GM21526 (cell line): ENCODE measurements around the gene RNF175.

ENCODE experiments used
- ATAC-seq: cut with Tn5 transposase; IDR thresholded peaks from one replicate; pipeline ENCODE4 v1.9.1; 2021; ENCODE audit warnings: moderate library complexity; ENCODE audit not compliant: unreplicated experiment, low FRiP score

Gene RNF175

DNA sequence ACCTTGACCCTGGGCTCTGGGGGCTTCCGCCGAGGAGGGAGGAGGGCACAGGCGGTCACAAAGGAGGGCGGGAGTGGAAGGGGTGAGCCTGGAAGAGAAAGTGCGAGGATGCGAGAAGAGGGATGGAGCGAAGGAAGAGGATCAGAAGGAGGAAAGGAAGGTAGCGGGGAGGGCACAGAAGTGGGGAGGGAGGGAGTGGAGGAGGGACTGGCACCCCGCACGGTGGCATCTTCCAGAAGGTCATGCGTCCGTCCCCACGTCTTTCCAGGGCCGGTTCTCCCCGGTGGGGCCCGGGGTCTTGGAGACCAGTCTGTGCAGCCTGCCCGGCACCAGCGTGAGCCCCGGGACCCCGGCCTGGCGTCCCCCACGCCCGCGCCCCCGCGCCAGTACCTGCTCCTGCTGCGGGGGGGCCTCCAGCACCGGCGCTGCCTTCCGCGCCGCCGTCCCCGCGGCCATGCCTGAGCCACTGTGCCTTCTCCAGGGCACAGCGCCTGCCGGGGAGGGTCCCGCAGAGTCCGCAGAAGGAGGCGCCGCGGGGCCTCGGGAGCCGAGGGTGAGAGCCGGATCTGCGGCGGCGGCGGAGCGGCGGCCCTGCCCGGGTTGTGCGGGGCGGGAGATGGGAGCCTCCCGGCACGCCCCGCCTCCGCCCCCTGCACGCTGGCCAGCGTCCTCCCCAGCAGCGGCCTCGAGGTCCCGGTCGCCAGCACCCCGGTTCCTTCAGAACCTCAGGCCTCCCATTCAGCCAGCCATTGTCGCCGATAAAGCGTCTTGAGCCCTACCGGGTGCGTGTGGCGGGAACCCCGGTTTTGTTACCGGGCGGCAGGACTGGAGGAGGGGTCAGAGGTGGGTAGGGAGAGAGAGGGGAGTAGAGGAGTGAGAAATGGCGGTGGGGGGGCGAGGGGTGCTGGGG, at the start of gene RNF175:
TSS of gene RNF175 (minus strand) at position 618 of the 910 bp plus-strand sequence. CDS start at position 456, 162 bp downstream.
- no peak for ATAC-seq

DNA sequence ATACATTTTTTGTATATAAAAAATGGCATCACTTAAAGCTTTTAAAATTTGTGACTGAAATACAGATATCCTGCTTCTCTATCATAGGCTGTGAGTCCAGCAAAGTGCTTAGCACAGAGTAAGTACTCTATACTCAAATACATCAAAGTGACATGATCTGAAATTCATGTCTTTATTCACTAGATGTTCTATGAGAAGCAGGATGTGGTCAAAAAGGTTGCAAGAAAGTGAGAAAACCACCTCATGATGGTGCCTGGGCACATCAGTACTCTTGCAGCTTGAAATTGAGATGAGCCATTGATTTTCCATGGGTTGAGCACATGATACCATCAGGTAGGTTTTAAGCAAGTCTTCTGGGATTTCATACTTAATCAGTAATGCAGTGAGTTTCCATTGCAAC, 49.5 kb upstream of the RNF175 start:
- ATAC-seq = no peak

DNA sequence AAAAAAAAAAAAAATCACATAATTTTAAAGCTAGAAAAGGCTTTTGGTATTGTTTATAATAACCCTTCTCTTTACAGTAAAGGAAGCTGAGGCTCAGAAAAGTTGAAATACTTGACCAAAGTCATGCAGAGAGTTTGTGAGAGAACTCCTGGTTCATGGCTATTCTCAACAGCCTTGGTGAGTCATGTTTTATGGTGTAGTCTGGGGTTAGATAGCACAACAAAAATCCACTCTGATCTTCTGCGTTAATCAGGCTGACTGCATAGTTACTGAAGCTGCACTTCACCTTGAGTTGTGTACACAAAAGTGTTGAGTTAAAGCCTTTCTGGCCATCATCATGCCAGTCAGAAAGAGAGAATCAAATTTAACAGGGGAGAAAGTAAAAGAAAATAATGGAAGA, 48.4 kb upstream of the RNF175 start:
- ATAC-seq = no peak

DNA sequence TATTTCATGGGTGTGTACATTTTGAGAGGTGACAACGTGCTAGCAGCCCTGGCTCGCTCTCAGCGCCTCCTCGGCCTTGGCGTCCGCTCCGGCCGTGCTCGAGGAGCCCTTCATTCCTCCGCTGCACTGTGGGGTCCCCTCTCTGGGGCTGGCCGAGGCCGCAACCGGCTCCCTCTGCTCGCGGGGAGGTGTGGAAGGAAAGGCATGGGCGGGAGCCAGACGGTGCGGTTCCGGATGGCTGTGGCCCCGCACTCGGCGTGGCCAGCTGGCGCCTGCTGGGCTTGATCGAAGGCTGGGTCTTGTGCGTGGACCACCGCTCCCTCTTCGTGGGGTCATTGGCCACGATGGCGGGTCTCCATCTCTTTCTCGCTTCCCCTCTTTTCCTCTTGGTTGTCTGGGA, 46.2 kb upstream of the RNF175 start:
- ATAC-seq = no peak

DNA sequence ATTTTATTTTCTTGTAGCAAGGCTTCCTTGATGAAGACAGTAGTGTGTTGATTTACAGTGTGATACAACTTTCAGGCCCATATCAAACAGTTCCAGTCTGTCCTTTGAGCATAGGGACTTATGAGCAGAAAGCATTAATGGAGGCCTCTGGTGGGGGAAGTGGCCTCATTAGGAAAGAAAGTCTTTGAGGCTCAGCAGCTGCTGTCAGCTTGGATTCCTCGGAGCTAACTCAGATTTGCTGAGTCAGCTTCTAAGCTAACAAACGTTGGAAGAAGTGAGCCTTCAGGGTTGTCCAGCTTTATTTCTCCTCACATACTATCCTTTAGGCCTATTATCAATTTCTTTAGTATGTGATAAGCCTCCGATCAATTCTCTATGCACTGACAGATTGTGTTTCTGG, 44.9 kb upstream of the RNF175 start:
- ATAC-seq = no peak

DNA sequence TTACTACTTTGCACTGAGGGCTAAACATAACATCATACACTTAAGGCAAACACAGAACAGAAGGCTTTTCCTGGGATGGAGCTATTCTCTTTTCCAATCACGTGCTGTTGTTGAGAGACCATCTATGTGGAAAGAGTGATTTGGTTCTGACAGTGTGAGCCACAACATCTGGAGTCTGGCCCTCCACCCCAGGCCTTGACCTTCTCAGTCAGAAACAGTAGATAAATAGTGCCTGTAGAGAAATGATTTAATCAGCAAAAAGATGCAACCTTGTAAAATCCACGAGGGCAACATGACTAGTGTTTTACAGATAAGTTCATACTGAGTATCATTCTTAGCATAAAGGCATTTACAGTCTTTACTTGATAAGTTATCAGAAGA, 39.9 kb upstream of the RNF175 start:
- ATAC-seq = no peak

DNA sequence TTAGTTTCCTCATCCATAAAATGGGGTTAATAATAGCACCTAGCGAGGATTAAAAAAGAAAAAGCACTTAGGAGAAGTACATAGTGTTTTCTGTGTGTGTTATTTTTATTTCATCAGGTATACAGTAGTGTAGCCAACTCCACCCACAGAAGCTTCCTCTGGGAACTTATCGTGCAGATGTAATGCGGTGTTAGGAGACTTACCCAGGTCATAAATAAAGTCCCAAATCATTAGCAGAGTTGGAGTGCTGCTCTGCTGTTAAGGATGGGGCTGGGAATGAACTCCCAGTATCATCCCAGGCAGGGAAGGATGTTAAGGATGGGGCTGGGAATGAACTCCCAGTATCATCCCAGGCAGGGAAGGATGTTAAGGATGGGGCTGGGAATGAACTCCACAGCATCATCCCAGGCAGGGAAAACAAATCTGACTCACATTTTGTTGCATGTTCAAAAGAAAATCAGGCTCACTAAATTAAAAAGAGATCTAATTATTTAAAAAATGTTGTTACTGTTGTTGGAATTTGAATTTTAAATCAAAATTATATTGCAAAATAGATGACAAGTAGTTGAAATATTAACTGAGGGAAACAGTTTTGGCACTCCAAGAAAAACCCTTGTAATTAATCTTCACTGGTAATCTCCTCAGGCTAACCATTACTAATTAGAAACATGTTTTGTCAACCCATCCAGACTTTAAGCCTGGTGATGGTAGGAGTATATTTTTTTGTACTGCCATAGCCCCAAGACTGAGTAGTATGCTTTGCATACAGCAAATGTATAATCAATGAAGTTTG, 39.3 kb upstream of the RNF175 start:
- ATAC-seq = no peak

DNA sequence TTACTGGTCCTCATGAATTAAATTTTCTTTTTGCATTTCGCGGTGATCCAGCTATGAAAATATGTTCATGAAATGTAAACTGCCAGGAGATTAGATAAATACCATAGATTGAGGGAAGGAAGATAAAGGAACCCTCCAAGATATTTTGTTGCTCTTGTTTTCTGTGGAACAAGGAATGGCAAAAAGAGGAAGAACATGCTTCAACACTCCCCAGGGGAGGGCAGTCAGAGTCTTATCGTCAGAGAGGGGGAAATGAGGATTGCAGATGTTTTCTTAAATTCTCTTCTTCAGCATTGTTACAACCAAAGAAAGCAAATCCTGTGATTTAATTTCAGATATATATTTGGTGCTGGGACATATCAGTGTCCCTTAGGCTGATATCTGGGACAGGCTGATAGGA, 38.6 kb upstream of the RNF175 start:
- no peak for ATAC-seq

DNA sequence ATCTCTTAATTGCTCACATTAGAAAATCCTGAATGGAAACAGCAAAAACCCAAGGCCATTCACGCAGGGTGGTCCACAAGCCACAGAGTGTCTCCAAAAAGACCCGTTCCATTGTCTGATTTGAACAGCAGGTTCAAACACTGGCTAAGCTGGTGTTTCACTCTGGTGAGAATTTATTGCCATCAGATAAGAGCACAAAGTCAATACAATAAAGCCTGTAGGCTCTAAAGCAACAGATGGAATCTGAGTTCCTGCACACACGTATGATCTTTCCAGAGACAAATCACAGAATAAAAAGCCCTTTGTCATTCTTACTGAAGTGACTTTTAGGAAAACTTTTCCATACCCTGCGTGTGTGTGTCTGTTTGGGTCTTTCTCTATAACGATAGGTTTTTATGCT, 34.2 kb upstream of the RNF175 start:
- no peak for ATAC-seq

DNA sequence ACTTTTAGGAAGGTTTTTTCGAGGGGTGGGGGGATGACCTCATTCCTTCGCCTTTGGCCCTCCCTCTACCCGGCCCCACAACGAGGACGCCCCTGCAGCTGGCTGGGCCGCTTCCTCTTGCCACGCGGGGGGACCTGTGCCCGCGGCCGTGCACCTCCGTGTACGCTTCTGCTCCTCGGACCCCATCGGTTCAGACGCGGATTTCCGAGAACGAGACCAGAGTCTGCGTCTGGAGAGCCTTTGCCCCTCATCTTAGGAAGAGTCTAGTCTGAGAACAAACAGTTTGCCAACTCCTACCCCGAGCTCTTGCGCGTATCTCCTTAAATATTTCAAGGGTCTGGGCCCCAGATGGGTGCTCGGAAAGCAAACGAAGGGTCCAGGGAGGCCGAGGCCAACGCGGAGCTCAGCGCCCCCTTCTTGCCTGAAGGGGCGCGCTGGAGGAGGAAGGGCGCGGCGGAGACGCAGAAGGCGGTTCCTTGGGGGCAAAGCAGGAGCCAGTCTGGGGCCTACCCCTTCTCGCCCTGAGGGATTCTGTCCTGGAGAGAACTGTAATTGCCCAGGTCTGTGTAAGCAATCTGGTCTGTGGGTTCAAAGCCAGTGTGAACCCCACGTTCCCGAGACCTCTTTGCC, 32.9 kb upstream of the RNF175 start:
- no peak for ATAC-seq

DNA sequence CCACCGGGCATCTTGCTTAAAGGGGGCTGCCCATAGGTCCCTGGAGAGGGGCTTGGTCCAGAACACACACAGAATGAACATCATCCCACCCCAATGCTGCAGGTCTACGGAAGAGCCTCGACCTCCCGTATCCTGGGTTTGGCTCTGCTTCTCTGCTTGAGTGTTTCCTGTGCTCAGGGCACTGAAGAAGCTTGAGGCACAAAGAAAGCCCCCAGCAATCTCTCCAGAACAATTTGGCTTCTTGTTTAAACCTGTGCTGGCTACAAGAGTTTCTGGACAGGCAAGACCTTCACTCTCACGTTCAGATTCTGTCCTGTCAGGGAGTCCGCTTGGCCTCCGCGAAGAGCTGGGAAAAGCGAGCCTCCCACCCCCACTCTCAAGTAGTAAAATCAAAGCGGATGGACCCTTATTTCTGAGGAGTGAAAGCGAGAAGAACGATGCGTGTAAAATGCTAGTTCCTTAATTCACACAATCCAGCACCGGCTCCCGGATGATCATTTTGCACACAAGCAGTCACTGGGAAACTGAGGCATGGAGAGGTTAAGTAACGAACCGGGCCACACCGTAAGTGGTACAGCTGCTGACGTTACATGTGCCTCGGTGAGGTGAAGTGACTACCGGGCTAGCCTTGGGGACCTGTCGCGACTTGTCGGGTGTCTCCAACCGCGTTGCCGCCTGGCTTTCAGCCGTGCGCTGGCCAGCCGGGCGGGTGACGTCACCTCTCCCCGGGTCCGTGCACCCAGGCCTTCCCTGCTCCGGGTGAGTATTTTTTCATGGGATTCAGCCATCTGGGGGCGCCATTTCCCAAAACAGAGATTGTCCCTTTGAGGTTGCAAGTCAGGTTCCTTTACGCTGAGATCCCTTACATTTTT, 32.2 kb upstream of the RNF175 start:
- ATAC-seq = no peak

DNA sequence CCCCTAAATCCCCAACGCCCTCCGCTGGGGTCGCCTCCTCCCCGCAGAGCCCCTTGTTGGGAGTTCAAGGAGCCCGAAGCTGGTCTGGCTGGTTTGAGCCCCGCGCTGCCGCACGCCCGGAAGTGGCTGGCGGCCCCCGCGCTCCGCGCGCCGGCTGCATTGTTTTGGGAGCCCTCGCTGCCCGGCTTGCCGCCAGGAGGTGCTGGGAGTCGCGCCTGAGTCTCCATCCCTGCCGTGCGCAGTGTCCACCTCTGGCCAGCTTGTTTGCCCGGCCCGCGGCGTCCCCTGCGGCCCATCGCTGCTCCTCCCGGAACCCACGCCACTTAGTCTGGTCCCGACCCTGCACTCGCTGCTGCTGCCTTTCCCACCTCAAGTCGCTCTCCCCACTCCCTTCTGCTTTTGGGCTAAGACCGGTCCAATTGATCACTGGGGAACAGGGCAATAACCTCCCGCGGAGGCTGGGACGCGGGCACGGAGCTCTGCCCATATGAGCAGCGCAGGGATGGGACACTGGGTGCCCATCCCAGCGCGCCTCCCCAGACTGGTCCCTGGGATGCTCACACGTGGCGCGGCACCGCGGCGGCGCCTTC, 31.2 kb upstream of the RNF175 start:
- ATAC-seq = no peak

DNA sequence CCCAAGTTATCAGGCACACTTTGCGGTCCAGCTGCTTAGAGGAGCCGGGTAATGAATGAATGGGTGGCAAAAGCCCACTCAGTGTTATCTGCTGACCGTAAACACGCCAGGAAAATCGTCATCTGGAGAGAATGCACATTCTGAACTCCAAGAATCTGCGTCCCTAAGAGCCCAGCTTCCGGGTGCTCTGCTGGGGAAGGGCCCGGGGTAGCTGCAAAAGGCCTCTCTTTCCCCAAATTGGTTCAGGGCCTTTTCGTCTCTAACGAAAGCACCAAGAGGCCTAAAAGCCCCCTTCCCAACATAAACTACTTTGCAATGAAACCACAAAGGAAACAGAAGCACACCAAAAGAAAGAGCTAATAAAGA, 30.7 kb upstream of the RNF175 start:
- no peak for ATAC-seq

DNA sequence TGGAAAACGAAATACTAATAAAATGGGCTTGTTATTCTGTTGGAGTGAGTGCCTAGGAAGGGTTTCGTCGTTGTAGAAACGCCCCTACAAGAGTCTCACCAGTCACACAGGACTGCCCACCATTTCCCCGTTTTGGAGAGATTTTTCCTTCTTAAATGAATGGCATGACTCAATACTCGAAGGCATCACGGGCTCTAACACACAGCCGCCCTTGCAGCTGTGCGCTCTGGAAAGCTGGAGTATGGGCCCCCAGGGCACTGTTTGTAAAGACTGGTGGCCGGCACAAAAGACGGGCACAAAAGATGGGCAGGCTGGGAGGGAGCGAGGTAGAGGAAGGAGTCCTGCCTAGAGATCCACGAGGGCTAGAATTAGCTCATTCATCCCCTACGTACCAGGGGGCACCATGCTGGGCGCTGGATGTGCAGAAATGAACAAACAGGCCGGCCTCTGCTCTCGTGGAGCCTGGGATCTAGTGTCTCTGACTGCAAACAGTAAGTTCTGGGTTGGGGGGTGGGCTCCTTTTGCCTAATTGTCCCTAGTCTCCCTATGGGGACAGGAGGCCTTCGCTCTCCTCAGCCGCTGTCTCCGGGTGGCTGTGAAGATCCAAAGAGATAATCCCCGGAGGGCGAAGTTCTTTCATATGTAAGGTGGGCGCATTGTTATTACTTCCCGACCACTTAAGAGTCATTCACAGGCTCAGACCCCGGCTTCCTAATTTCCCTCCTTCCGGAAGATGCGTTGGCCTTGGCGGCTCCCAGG, 30.1 kb upstream of the RNF175 start:
- no peak for ATAC-seq

DNA sequence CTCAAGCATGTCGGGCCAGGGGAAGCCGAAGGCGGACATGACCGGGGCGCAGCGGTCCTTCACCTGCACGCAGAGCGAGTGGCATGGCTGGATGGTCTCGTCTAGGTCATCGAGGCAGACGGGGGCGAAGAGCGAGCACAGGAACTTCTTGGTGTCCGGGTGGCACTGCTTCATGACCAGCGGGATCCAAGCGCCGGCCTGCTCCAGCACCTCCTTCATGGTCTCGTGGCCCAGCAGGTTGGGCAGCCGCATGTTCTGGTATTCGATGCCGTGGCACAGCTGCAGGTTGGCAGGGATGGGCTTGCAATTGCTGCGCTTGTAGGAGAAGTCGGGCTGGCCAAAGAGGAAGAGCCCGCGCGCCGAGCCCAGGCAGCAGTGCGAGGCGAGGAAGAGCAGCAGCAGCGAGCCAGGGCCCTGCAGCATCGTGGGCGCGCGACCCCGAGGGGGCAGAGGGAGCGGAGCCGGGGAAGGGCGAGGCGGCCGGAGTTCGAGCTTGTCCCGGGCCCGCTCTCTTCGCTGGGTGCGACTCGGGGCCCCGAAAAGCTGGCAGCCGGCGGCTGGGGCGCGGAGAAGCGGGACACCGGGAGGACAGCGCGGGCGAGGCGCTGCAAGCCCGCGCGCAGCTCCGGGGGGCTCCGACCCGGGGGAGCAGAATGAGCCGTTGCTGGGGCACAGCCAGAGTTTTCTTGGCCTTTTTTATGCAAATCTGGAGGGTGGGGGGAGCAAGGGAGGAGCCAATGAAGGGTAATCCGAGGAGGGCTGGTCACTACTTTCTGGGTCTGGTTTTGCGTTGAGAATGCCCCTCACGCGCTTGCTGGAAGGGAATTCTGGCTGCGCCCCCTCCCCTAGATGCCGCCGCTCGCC, 28.8 kb upstream of the RNF175 start, which contains the start of gene SFRP2:
TSS of gene SFRP2 (minus strand) at position 671 of the 864 bp plus-strand sequence. CDS start at position 423, 248 bp downstream.
- no peak for ATAC-seq

DNA sequence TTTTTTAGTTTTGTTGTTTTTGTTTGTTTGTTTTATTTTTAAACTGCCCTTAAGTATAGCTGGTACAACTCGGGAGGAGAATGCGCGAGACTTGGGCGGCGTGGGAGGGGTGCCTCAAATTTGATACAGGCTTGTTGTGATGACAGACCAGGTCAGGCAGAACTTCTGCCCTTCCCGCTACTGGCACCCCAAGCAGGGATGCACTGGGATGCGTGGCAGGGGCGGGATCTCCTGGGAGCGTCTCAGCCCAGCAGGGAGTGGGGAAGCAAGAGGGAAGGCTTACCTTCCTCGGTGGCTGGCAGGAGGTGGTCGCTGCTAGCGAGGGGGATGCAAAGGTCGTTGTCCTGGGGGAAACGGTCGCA, 28.2 kb upstream of the RNF175 start:
- ATAC-seq = no peak

DNA sequence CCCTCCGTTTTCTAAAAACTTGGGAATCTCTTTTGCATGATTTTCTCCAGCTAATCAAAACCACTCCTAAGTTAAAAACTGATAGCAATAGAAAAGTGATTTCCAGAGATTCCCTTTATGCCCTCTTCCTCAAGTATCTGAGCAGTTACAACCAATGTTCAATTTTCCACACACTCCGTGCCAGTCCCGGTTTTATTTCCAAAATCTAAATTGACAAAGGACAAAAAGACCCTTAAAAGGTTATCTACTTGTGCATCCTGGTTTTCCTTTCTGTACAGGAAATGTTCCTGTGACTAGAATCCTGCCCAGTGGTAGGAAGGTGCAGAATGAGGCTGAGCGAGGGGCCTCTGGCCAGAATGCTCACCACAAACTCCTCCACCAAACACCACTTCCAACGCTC, 27.8 kb upstream of the RNF175 start:
- no peak for ATAC-seq

DNA sequence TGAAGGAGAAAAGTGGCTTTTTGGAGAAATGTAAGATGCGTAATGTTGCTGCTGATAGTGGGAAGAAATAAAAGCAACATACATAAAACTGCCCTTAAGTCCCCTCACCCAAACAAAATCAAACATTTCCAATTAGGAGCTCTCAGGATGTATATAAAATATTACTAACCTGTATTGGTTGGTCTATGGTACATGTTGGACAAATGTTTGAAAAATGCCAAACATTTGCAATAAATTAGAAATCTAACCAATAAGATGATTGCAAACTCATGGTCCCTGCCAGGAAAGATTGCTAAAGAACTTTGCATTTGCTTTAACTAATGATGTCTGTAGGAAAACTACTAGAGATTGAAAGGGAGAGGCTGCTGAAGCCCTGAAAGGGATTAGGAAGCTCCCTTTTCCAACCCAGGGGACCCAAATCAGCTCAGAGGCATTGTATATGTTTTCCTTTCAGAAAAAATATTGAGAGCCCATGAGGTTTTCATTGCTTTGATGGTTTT, 27.3 kb upstream of the RNF175 start:
- no peak for ATAC-seq
